Lung (tissue), 12 donors: ENCODE data around the gene ADAM11. TPM values are rescaled to one million over a fixed set of nuclear protein-coding genes. Genes with fewer than 3 reads are reported as not detected.

Experiments
- ATAC-seq: fragments of 200-7000 bp; cut with Tn5 transposase; one replicate; pipeline ENCODE4 v1.9.1; 2020; ENCODE audit warnings: moderate number of reproducible peaks; ENCODE audit not compliant: insufficient read depth, low FRiP score
- DNase-seq, 3 donors: peaks; one replicate each; pipeline ENCODE4 v3.0.0-alpha.2; 2013 to 2017
- H3K27ac ChIP-seq, 2 donors: one replicate each; pipeline ENCODE4 v1.5.1; 2013; ENCODE audit warnings: mild to moderate bottlenecking in 2 of 2, moderate library complexity in 2 of 2, control low read depth in 1 of 2, inconsistent platforms in 1 of 2, low read depth in 1 of 2, low read length in 1 of 2
- H3K27me3 ChIP-seq, 3 donors: one replicate each; pipeline ENCODE4 v1.5.1; 2013; ENCODE audit warnings: low read length in 2 of 3; ENCODE audit not compliant: control insufficient read depth in 3 of 3, insufficient read depth in 3 of 3
- H3K36me3 ChIP-seq, 4 donors: one replicate each; pipeline ENCODE4 v1.5.1; 2013; ENCODE audit warnings: low read length in 4 of 4, mild to moderate bottlenecking in 1 of 4, moderate library complexity in 1 of 4; ENCODE audit not compliant: control insufficient read depth in 4 of 4, insufficient read depth in 4 of 4
- H3K4me1 ChIP-seq, 5 donors: one replicate each; pipeline ENCODE4 v1.5.1; 2013; ENCODE audit warnings: low read length in 5 of 5, mild to moderate bottlenecking in 2 of 5, moderate library complexity in 1 of 5; ENCODE audit not compliant: control insufficient read depth in 5 of 5, insufficient read depth in 5 of 5
- H3K4me3 ChIP-seq: one replicate; pipeline ENCODE4 v1.5.1; 2013; ENCODE audit warnings: mild to moderate bottlenecking, control low read depth, moderate library complexity
- H3K9ac ChIP-seq, 2 donors: one replicate each; pipeline ENCODE4 v1.5.1; 2013; ENCODE audit warnings: low read length in 2 of 2, control low read depth in 1 of 2; ENCODE audit not compliant: insufficient read depth in 1 of 2
- H3K9me3 ChIP-seq, 4 donors: one replicate each; pipeline ENCODE4 v1.5.1; 2013; ENCODE audit warnings: low read length in 3 of 4, mild to moderate bottlenecking in 1 of 4, moderate library complexity in 1 of 4; ENCODE audit not compliant: control insufficient read depth in 4 of 4, insufficient read depth in 3 of 4
- WGBS, 2 donors: extraction: QIAGEN DNeasy Blood & Tissue Kit; methylation state at CpG; one replicate each; pipeline ENCODE4 v1.1.7; 2013; 5-methylcytosine and 5-hydroxymethylcytosine counted together
- polyA plus RNA-seq, 2 donors: library from polyadenylated mRNA; stranded (reverse); fragments of 200-250 nt; gene quantifications; one replicate each; pipeline ENCODE4 v1.2.1, GENCODE V29; 2013
- total RNA-seq, 2 donors: library from RNA; depleted of rRNA in 1 of 2; stranded (reverse); fragments of >200 nt in 1 of 2; gene quantifications; one replicate each; pipeline ENCODE4 v1.2.1, GENCODE V29; 2014 to 2021
- TF ChIP-seq, protein P1 (sequence below): IDR thresholded peaks from 2 replicates; pipeline ENCODE4 v1.5.1; 2012; ENCODE audit warnings: mild to moderate bottlenecking; ENCODE audit errors: control extremely low read depth, extremely low read depth
- donor health status: control.
- donor health status: control.
- donor health status: Bipolar disorder and iron deficiency.
- donor health status: healthy.
- donor health status: DM: yes; HTN: yes; CAD: no.

ADAM11 gene
- total and polyA plus RNA-seq, 4 donors, result 0.09 to 1.1 (median 0.18) TPM

DNA sequence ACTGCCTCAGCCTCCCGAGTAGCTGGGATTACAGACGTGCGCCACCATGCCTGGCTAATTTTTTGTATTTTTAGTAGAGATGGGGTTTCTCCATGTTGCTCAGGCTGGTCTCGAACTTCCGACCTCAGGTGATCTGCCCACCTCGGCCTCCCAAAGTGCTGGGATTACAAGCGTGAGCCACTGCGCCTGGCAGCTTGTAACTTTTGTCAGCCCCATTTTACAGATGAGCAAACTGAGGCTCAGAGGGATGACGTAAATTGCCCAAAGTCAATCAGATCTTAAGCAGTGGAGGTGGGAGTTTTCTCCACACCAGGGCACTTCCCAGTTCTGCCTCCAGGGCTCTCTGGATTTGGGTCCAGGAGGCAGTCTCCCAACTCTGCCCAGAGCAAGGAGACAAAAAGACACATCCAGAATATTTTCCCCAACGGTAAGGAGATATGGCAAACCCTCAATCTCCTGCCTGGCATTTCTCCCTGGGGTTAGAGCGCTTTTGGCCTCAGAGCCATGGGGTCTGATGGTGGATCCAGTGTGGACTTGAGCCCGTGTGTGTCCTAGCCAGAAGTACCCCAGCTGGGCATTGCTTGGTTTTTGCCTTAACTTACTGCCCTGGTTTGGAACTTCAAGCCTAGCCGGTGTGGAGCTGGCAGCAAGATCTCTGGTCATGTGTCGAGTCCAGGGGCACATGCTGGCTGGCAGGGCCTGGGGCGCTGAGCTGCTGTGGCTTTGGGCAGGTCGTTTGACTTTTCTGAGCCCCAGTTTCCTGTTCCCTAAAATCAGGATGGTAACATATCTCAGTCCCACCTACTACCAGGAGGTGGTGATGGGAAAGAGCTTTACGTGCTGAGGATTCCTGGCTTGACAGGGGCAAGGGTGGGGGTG lies 3.4 kb downstream of the ADAM11 start:
- 73 to 76% methylated on average over 17 of the region's 17 CpGs for WGBS, 2 donors
- H3K36me3 ChIP-seq, result no peaks in the 10 kb centered on the region
- ATAC-seq (no peak), DNase-seq (no peak)
- peaks cover 0 to 2% (median 0%) of the 10 kb centered on the region in 3 donors for H3K27me3 ChIP-seq
- H3K9me3 ChIP-seq, result peaks cover 0 to 2% (median 0%) of the 10 kb centered on the region in 4 donors
- no peak overlapping the region for H3K27ac ChIP-seq
- no peak overlapping the region for H3K9ac ChIP-seq
- no peak overlapping the region for H3K4me3 ChIP-seq
- H3K4me1 ChIP-seq, result peaks cover 0 to 8% (median 0%) of the 10 kb centered on the region in 5 donors
- TF ChIP-seq, protein P1, sequence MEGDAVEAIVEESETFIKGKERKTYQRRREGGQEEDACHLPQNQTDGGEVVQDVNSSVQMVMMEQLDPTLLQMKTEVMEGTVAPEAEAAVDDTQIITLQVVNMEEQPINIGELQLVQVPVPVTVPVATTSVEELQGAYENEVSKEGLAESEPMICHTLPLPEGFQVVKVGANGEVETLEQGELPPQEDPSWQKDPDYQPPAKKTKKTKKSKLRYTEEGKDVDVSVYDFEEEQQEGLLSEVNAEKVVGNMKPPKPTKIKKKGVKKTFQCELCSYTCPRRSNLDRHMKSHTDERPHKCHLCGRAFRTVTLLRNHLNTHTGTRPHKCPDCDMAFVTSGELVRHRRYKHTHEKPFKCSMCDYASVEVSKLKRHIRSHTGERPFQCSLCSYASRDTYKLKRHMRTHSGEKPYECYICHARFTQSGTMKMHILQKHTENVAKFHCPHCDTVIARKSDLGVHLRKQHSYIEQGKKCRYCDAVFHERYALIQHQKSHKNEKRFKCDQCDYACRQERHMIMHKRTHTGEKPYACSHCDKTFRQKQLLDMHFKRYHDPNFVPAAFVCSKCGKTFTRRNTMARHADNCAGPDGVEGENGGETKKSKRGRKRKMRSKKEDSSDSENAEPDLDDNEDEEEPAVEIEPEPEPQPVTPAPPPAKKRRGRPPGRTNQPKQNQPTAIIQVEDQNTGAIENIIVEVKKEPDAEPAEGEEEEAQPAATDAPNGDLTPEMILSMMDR, result no peak

DNA sequence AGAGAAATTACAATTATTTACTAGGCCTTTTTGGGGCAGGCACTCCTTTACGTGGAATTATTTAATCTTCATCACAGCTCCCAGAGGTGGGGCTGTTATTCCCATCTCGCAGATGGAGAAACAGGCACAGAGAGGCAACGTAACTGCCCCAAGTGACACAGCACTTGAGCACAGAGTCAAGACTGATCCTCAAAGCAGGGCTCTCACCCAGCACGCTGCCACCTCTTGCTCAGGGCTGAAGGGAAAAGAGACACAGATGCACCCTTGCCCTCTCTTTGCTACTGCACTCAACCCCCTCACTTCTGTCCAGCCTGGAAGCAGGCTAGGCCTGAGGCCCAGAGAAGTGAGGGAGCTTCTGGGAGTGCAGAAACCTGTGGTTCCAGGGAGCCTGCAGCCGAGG lies 4.4 kb downstream of the ADAM11 start:
- WGBS, 2 donors, result 86 to 93% methylated on average over 5 of the region's 5 CpGs
- H3K27me3 ChIP-seq, result peaks cover 0 to 2% (median 0%) of the 10 kb centered on the region in 3 donors
- no peak for ATAC-seq

DNA sequence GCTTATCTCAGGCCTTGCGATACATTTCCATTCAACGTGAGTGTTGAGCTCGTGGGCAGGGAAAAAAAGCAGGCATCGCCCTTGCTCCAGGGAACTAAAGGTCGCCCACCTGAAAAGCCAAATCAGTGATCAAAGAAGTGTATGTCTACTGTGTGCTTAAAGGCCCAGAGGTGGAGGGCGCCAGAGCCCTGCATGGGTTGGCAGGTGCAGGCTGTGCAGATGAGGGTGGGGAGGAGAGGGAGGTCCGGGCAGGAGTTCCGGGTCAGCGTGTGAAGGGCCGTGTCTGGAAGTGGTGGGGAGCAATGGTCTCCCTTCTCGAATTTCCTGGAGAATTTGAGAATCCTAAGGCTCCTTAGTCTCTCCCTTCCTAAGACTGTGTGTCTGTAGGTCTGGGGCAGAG lies 7.2 kb downstream of the ADAM11 start:
- no peaks in the 10 kb centered on the region for H3K27me3 ChIP-seq
- DNase-seq (no peak), ATAC-seq (no peak)
- TF ChIP-seq, protein P1, result no peak
- no peak overlapping the region for H3K9ac ChIP-seq
- 68 to 79% methylated on average over 11 of the region's 11 CpGs for whole genome bisulfite sequencing, 2 donors
- H3K4me1 ChIP-seq, result no peaks in the 10 kb centered on the region
- H3K27ac ChIP-seq, result no peak overlapping the region
- H3K36me3 ChIP-seq, result no peaks in the 10 kb centered on the region
- H3K9me3 ChIP-seq, result peaks cover 0 to 2% (median 0%) of the 10 kb centered on the region in 4 donors
- H3K4me3 ChIP-seq, result no peak overlapping the region

More for the DNA sequence above, 4.4 kb downstream of the ADAM11 start:
- TF ChIP-seq, protein P1, result no peak
- no peak overlapping the region for H3K4me3 ChIP-seq
- no peak for DNase-seq
- no peak overlapping the region for H3K27ac ChIP-seq
- H3K9me3 ChIP-seq, result peaks cover 0 to 2% (median 0%) of the 10 kb centered on the region in 4 donors
- no peaks in the 10 kb centered on the region for H3K36me3 ChIP-seq
- H3K4me1 ChIP-seq, result peaks cover 0 to 7% (median 0%) of the 10 kb centered on the region in 5 donors
- no peak overlapping the region for H3K9ac ChIP-seq
